Measurements from ENCODE around the gene TINCR. TPM values are rescaled to one million over a fixed set of nuclear protein-coding genes. Genes with fewer than 3 reads are reported as not detected.

Gene TINCR
- total RNA-seq, 1 donor: 0.84 TPM

- H3K4me3 ChIP-seq (ENCODE audit: low read length): no peak overlapping the region
- no peaks in the 10 kb centered on the region for H3K9me3 ChIP-seq (ENCODE audit: low read depth, low read length)
- no peaks in the 10 kb centered on the region for H3K27me3 ChIP-seq (ENCODE audit: insufficient read depth, low read length)
- H3K4me1 ChIP-seq (ENCODE audit: insufficient read depth, low read length): no peaks in the 10 kb centered on the region
These were observed 25.8 kb upstream of the TINCR start for GRCh38 chr19:5593343-5594255.

- no peaks in the 10 kb centered on the region for H3K27me3 ChIP-seq (ENCODE audit: insufficient read depth, low read length)
- no peak overlapping the region for H3K4me3 ChIP-seq (ENCODE audit: low read length)
- no peaks in the 10 kb centered on the region for H3K4me1 ChIP-seq (ENCODE audit: insufficient read depth, low read length)
- H3K9me3 ChIP-seq (ENCODE audit: low read depth, low read length): no peaks in the 10 kb centered on the region
These were observed 25.0 kb upstream of the TINCR start for GRCh38 chr19:5592531-5593342.

GRCh38 chr19:5591476-5591875 is 23.7 kb upstream of the TINCR start:
- peaks cover under 1% of the 10 kb centered on the region for H3K4me1 ChIP-seq (ENCODE audit: insufficient read depth, low read length)
- H3K4me3 ChIP-seq (ENCODE audit: low read length): no peak overlapping the region
- H3K9me3 ChIP-seq (ENCODE audit: low read depth, low read length): no peaks in the 10 kb centered on the region
- no peaks in the 10 kb centered on the region for H3K27me3 ChIP-seq (ENCODE audit: insufficient read depth, low read length)

GRCh38 chr19:5590865-5591154 is 23.1 kb upstream of the TINCR start:
- Histone ChIP-seq H3K4me3 (ENCODE audit: low read length) (no peak overlapping the region), H3K9me3 (ENCODE audit: low read depth, low read length) (no peaks in the 10 kb centered on the region), H3K27me3 (ENCODE audit: insufficient read depth, low read length) (no peaks in the 10 kb centered on the region), H3K4me1 (ENCODE audit: insufficient read depth, low read length) (peaks cover 7% of the 10 kb centered on the region)

GRCh38 chr19:5590151-5590864 is 22.6 kb upstream of the TINCR start:
- no peaks in the 10 kb centered on the region for H3K27me3 ChIP-seq (ENCODE audit: insufficient read depth, low read length)
- peaks cover 9% of the 10 kb centered on the region for H3K4me1 ChIP-seq (ENCODE audit: insufficient read depth, low read length)
- H3K9me3 ChIP-seq (ENCODE audit: low read depth, low read length): no peaks in the 10 kb centered on the region
- no peak overlapping the region for H3K4me3 ChIP-seq (ENCODE audit: low read length)

- Histone ChIP-seq H3K27me3 (ENCODE audit: insufficient read depth, low read length) (no peaks in the 10 kb centered on the region), H3K4me1 (ENCODE audit: insufficient read depth, low read length) (peaks cover 9% of the 10 kb centered on the region), H3K4me3 (ENCODE audit: low read length) (no peak overlapping the region), H3K9me3 (ENCODE audit: low read depth, low read length) (no peaks in the 10 kb centered on the region)
These were observed 21.3 kb upstream of the TINCR start for GRCh38 chr19:5588906-5589676.

GRCh38 chr19:5588441-5588840 is 20.7 kb upstream of the TINCR start:
- Histone ChIP-seq H3K4me1 (ENCODE audit: insufficient read depth, low read length) (peaks cover 9% of the 10 kb centered on the region), H3K27me3 (ENCODE audit: insufficient read depth, low read length) (no peaks in the 10 kb centered on the region), H3K4me3 (ENCODE audit: low read length) (no peak overlapping the region), H3K9me3 (ENCODE audit: low read depth, low read length) (no peaks in the 10 kb centered on the region)

- Histone ChIP-seq H3K4me3 (ENCODE audit: low read length) (no peak overlapping the region), H3K9me3 (ENCODE audit: low read depth, low read length) (no peaks in the 10 kb centered on the region), H3K27me3 (ENCODE audit: insufficient read depth, low read length) (no peaks in the 10 kb centered on the region), H3K4me1 (ENCODE audit: insufficient read depth, low read length) (peaks cover 9% of the 10 kb centered on the region)
These were observed 19.9 kb upstream of the TINCR start for GRCh38 chr19:5587661-5588060.

GRCh38 chr19:5587071-5587455 is 19.3 kb upstream of the TINCR start:
- Histone ChIP-seq H3K27me3 (ENCODE audit: insufficient read depth, low read length) (no peaks in the 10 kb centered on the region), H3K4me3 (ENCODE audit: low read length) (no peak overlapping the region), H3K4me1 (ENCODE audit: insufficient read depth, low read length) (peaks cover 9% of the 10 kb centered on the region), H3K9me3 (ENCODE audit: low read depth, low read length) (no peaks in the 10 kb centered on the region)

GRCh38 chr19:5586300-5587070 is 18.7 kb upstream of the TINCR start:
- Histone ChIP-seq H3K27me3 (ENCODE audit: insufficient read depth, low read length) (no peaks in the 10 kb centered on the region), H3K9me3 (ENCODE audit: low read depth, low read length) (no peaks in the 10 kb centered on the region), H3K4me1 (ENCODE audit: insufficient read depth, low read length) (peaks cover 9% of the 10 kb centered on the region), H3K4me3 (ENCODE audit: low read length) (no peak overlapping the region)

- Histone ChIP-seq H3K4me1 (ENCODE audit: insufficient read depth, low read length) (peaks cover 9% of the 10 kb centered on the region), H3K4me3 (ENCODE audit: low read length) (no peak overlapping the region), H3K27me3 (ENCODE audit: insufficient read depth, low read length) (no peaks in the 10 kb centered on the region), H3K9me3 (ENCODE audit: low read depth, low read length) (no peaks in the 10 kb centered on the region)
These were observed 17.9 kb upstream of the TINCR start for GRCh38 chr19:5585461-5586299.

- Histone ChIP-seq H3K9me3 (ENCODE audit: low read depth, low read length) (no peaks in the 10 kb centered on the region), H3K4me1 (ENCODE audit: insufficient read depth, low read length) (peaks cover 4% of the 10 kb centered on the region), H3K4me3 (ENCODE audit: low read length) (no peak overlapping the region), H3K27me3 (ENCODE audit: insufficient read depth, low read length) (no peaks in the 10 kb centered on the region)
These were observed 12.4 kb upstream of the TINCR start for GRCh38 chr19:5580161-5580571.

- Histone ChIP-seq H3K4me3 (ENCODE audit: low read length) (no peak overlapping the region), H3K9me3 (ENCODE audit: low read depth, low read length) (no peaks in the 10 kb centered on the region), H3K27me3 (ENCODE audit: insufficient read depth, low read length) (no peaks in the 10 kb centered on the region), H3K4me1 (ENCODE audit: insufficient read depth, low read length) (peaks cover 4% of the 10 kb centered on the region)
These were observed 11.9 kb upstream of the TINCR start for GRCh38 chr19:5579697-5580096.
